HEK293T (cell line): ENCODE data around the gene PRKG1.

Source experiments
- BHLHE40 ChIP-seq: fragments of 450-650 bp; IDR thresholded peaks from 2 replicates; pipeline ENCODE4 v1.6.1; 2016; ENCODE audit warnings: mild to moderate bottlenecking, moderate library complexity, borderline replicate concordance
- CTBP1 ChIP-seq: fragments of 450-650 bp; IDR thresholded peaks from 2 replicates; pipeline ENCODE4 v1.6.1; 2016; ENCODE audit warnings: borderline replicate concordance
- ELF4 ChIP-seq: fragments of 450-650 bp; IDR thresholded peaks from 2 replicates; pipeline ENCODE4 v1.6.1; 2017; ENCODE audit warnings: antibody characterized with exemption
- FOXA1 ChIP-seq: fragments of 450-650 bp; IDR thresholded peaks from 2 replicates; pipeline ENCODE4 v1.6.1; 2016; ENCODE audit warnings: mild to moderate bottlenecking
- FOXK2 ChIP-seq: fragments of 450-650 bp; IDR thresholded peaks from 2 replicates; pipeline ENCODE4 v1.6.1; 2016; ENCODE audit warnings: mild to moderate bottlenecking
- FOXM1 ChIP-seq: fragments of 450-650 bp; IDR thresholded peaks from 2 replicates; pipeline ENCODE4 v1.6.1; 2017; ENCODE audit warnings: mild to moderate bottlenecking, borderline replicate concordance
- HDGF ChIP-seq: fragments of 450-650 bp; IDR thresholded peaks from 2 replicates; pipeline ENCODE4 v1.6.1; 2017; ENCODE audit warnings: antibody characterized with exemption, borderline replicate concordance
- NFRKB ChIP-seq: fragments of 450-650 bp; IDR thresholded peaks from 2 replicates; pipeline ENCODE4 v1.6.1; 2016; ENCODE audit warnings: mild to moderate bottlenecking, moderate library complexity
- SP1 ChIP-seq: fragments of 450-650 bp; IDR thresholded peaks from 2 replicates; pipeline ENCODE4 v1.6.1; 2017
- SUZ12 ChIP-seq: fragments of 450-650 bp; IDR thresholded peaks from 2 replicates; pipeline ENCODE4 v1.6.1; 2016; ENCODE audit warnings: mild to moderate bottlenecking
- ZNF384 ChIP-seq: fragments of 450-650 bp; IDR thresholded peaks from 2 replicates; pipeline ENCODE4 v1.6.1; 2016
- TF ChIP-seq, protein P1 (sequence below): fragments of 450-650 bp; IDR thresholded peaks from 2 replicates; pipeline ENCODE4 v1.6.1; 2016

DNA sequence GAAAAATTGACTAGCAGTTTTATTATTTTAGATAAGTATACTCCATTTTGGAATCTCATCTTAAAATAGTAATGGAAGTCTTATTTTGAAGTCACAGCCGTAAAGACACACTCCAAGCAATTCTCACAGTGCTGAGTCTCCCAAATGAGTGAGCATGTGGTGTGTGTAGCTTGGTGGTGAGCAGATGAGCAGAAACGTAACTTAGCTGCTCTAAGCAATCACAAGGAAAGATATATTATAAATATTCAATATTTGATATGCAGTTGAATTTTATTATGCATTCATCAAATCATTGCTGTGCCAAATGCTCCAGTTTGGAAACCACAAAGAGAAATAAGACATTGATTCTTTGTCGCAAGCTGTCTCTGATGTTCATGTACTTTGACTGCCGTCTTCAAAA is 563.9 kb downstream of the PRKG1 start:
- TF ChIP-seq ELF4 = no peak
- TF ChIP-seq SP1 = no peak
- no peak for TF ChIP-seq NFRKB
- no peak for TF ChIP-seq ZNF384
- TF ChIP-seq FOXM1 = no peak
- TF ChIP-seq FOXK2 = no peak
- no peak for TF ChIP-seq FOXA1
- no peak for TF ChIP-seq CTBP1
- TF ChIP-seq, protein P1, sequence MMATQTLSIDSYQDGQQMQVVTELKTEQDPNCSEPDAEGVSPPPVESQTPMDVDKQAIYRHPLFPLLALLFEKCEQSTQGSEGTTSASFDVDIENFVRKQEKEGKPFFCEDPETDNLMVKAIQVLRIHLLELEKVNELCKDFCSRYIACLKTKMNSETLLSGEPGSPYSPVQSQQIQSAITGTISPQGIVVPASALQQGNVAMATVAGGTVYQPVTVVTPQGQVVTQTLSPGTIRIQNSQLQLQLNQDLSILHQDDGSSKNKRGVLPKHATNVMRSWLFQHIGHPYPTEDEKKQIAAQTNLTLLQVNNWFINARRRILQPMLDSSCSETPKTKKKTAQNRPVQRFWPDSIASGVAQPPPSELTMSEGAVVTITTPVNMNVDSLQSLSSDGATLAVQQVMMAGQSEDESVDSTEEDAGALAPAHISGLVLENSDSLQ = no peak
- TF ChIP-seq HDGF = no peak
- TF ChIP-seq BHLHE40 = no peak
- TF ChIP-seq SUZ12 = no peak
